ENCODE measurements around the gene TOR4A.

The TOR4A gene

GRCh38 chr9:137317718-137318511, 40.4 kb downstream of the TOR4A start:
- DNase-seq (ENCODE audit: low read depth in 2 of 2): no peak
- H3K4me3 ChIP-seq (replicated peaks in 1 of 2; ENCODE audit: low read depth in 2 of 2, low read length in 2 of 2): no peak overlapping the region
- no peak for TF ChIP-seq CTCF (IDR thresholded peaks at IDR 0.05; ENCODE audit: low read depth, low read length)

- H3K4me3 ChIP-seq (replicated peaks in 1 of 2; ENCODE audit: low read depth in 2 of 2, low read length in 2 of 2): no peak overlapping the region
- TF ChIP-seq CTCF (IDR thresholded peaks at IDR 0.05; ENCODE audit: low read depth, low read length): no peak
- no peak for DNase-seq (ENCODE audit: low read depth in 2 of 2)
Measured at GRCh38 chr9:137318602-137319001, 41.1 kb downstream of the TOR4A start.

- peak in 1 of 2 donors; percentile 70 for DNase-seq (ENCODE audit: low read depth in 2 of 2)
- TF ChIP-seq CTCF (IDR thresholded peaks at IDR 0.05; ENCODE audit: low read depth, low read length): peak; percentile 63
- no peak overlapping the region for H3K4me3 ChIP-seq (replicated peaks in 1 of 2; ENCODE audit: low read depth in 2 of 2, low read length in 2 of 2)
Measured at GRCh38 chr9:137319011-137319738, 41.6 kb downstream of the TOR4A start.

GRCh38 chr9:137319739-137320551, 42.4 kb downstream of the TOR4A start:
- TF ChIP-seq CTCF (IDR thresholded peaks at IDR 0.05; ENCODE audit: low read depth, low read length): no peak

GRCh38 chr9:137320555-137321384, 43.2 kb downstream of the TOR4A start:
- H3K4me3 ChIP-seq (replicated peaks in 1 of 2; ENCODE audit: low read depth in 2 of 2, low read length in 2 of 2): no peak overlapping the region
- TF ChIP-seq CTCF (IDR thresholded peaks at IDR 0.05; ENCODE audit: low read depth, low read length): no peak
- no peak for DNase-seq (ENCODE audit: low read depth in 2 of 2)

More at GRCh38 chr9:137319739-137320551, 42.4 kb downstream of the TOR4A start:
- no peak overlapping the region for H3K4me3 ChIP-seq (replicated peaks in 1 of 2; ENCODE audit: low read depth in 2 of 2, low read length in 2 of 2)
- DNase-seq (ENCODE audit: low read depth in 2 of 2): no peak
